ENCODE results near the gene ZDHHC18.
"Not testable (repeated sequence)": the region's sequence is repeated elsewhere in the genome, so short reads cannot be mapped to it uniquely, and the experiment has no call there.

ZDHHC18 gene

GRCh38 chr1:26831546-26832248 is 5.2 kb downstream of the ZDHHC18 start:
- no peak for TF ChIP-seq CTCF (IDR thresholded peaks at IDR 0.05; ENCODE audit: poor library complexity, severe bottlenecking)
- no peaks in the 10 kb centered on the region for H3K4me1 ChIP-seq (ENCODE audit: insufficient read depth, poor library complexity, severe bottlenecking)
- no peak overlapping the region for H3K27ac ChIP-seq (ENCODE audit: poor library complexity, severe bottlenecking)
- H3K36me3 ChIP-seq (ENCODE audit: low read depth), result peaks cover 34% of the 10 kb centered on the region
- no peak for DNase-seq (ENCODE audit: low spot score)
- no peak overlapping the region for H3K4me3 ChIP-seq (ENCODE audit: severe bottlenecking)
- no peaks in the 10 kb centered on the region for H3K9me3 ChIP-seq (ENCODE audit: severe bottlenecking)
- no peaks in the 10 kb centered on the region for H3K27me3 ChIP-seq (ENCODE audit: insufficient read depth, poor library complexity, severe bottlenecking)
- no peak for ATAC-seq (ENCODE audit: low read depth)

GRCh38 chr1:26832249-26832960 is 5.9 kb downstream of the ZDHHC18 start:
- DNase-seq (ENCODE audit: low spot score), result no peak
- TF ChIP-seq CTCF (IDR thresholded peaks at IDR 0.05; ENCODE audit: poor library complexity, severe bottlenecking), result no peak

GRCh38 chr1:26833432-26834405 is 7.2 kb downstream of the ZDHHC18 start:
- Histone ChIP-seq H3K36me3 (ENCODE audit: low read depth) (peaks cover 42% of the 10 kb centered on the region), H3K4me1 (ENCODE audit: insufficient read depth, poor library complexity, severe bottlenecking) (no peaks in the 10 kb centered on the region), H3K27ac (ENCODE audit: poor library complexity, severe bottlenecking) (no peak overlapping the region), H3K27me3 (ENCODE audit: insufficient read depth, poor library complexity, severe bottlenecking) (no peaks in the 10 kb centered on the region), H3K9me3 (ENCODE audit: severe bottlenecking) (no peaks in the 10 kb centered on the region), H3K4me3 (ENCODE audit: severe bottlenecking) (no peak overlapping the region)
- TF ChIP-seq CTCF (IDR thresholded peaks at IDR 0.05; ENCODE audit: poor library complexity, severe bottlenecking), result no peak
- no peak for DNase-seq (ENCODE audit: low spot score)
- no peak for ATAC-seq (ENCODE audit: low read depth)

More at GRCh38 chr1:26832249-26832960, 5.9 kb downstream of the ZDHHC18 start:
- Histone ChIP-seq H3K4me1 (ENCODE audit: insufficient read depth, poor library complexity, severe bottlenecking) (no peaks in the 10 kb centered on the region), H3K4me3 (ENCODE audit: severe bottlenecking) (no peak overlapping the region), H3K27me3 (ENCODE audit: insufficient read depth, poor library complexity, severe bottlenecking) (no peaks in the 10 kb centered on the region), H3K9me3 (ENCODE audit: severe bottlenecking) (no peaks in the 10 kb centered on the region), H3K36me3 (ENCODE audit: low read depth) (peaks cover 38% of the 10 kb centered on the region), H3K27ac (ENCODE audit: poor library complexity, severe bottlenecking) (no peak overlapping the region)
- ATAC-seq (ENCODE audit: low read depth), result no peak

GRCh38 chr1:26837665-26838064 is 11.2 kb downstream of the ZDHHC18 start:
- H3K36me3 ChIP-seq (ENCODE audit: low read depth), result peaks cover 42% of the 10 kb centered on the region
- H3K4me3 ChIP-seq (ENCODE audit: severe bottlenecking); H3K27me3 ChIP-seq (ENCODE audit: insufficient read depth, poor library complexity, severe bottlenecking); H3K27ac ChIP-seq (ENCODE audit: poor library complexity, severe bottlenecking); DNase-seq (ENCODE audit: low spot score); H3K9me3 ChIP-seq (ENCODE audit: severe bottlenecking); ATAC-seq (ENCODE audit: low read depth); H3K4me1 ChIP-seq (ENCODE audit: insufficient read depth, poor library complexity, severe bottlenecking): not testable (repeated sequence)
